PFSK-1 (cell line): Measurements from ENCODE around the gene PTPN21.

Experiments used
- FOXP2 ChIP-seq: optimal IDR thresholded peaks from 2 replicates; pipeline ENCODE3; 2011; ENCODE audit warnings: borderline replicate concordance, control low read depth, inconsistent platforms; ENCODE audit not compliant: insufficient read depth; ENCODE audit errors: extremely low read length, extremely low read depth
- POLR2AphosphoS5 ChIP-seq: IDR thresholded peaks from 2 replicates; pipeline ENCODE4 v1.6.1; 2012; ENCODE audit warnings: low read depth, mild to moderate bottlenecking, control low read depth, low read length, moderate library complexity
- REST ChIP-seq, 2 experiments: IDR thresholded peaks; 2 replicates each; pipeline versions ENCODE4 v1.6.1 to v1.8.0; 2011 to 2012; ENCODE audit warnings: low read depth in 2 of 2, low read length in 2 of 2, control low read depth in 1 of 2, inconsistent platforms in 1 of 2, mild to moderate bottlenecking in 1 of 2, moderate library complexity in 1 of 2; ENCODE audit not compliant: insufficient read depth in 1 of 2
- SIN3A ChIP-seq: IDR thresholded peaks from 2 replicates; pipeline ENCODE4 v1.6.1; 2012; ENCODE audit warnings: mild to moderate bottlenecking, low read length, moderate library complexity, borderline replicate concordance; ENCODE audit not compliant: insufficient read depth
- TAF1 ChIP-seq: IDR thresholded peaks from 2 replicates; pipeline ENCODE4 v1.6.1; 2012; ENCODE audit warnings: low read length, control low read depth, borderline replicate concordance; ENCODE audit not compliant: insufficient read depth

The PTPN21 gene

DNA sequence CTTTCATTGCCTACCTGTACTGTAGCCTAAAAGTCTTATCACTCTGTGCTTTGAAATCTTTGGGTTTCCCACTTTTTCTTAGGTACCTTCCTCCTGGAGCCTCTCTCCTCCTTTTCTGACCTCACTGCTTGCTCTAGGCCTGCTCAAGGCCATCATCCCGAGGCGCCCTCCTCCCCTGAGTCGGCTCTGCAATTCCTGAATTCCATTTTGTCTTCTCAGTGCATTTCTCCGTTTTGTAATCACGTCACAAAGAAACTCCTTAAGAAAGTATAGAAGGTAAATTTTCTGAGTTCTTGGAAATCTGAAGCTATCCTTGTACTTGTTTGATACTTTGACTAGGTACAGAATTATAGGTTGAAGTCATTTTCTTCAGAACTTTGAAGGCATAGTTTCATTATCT lies 33.3 kb upstream of the PTPN21 start:
- TF ChIP-seq POLR2AphosphoS5 (no peak), SIN3A (no peak), REST (IDR thresholded peaks at IDR 0.05; ENCODE audit: insufficient read depth in 1 of 2, low read depth in 2 of 2, low read length in 2 of 2) (no peak), TAF1 (no peak), FOXP2 (no peak)

DNA sequence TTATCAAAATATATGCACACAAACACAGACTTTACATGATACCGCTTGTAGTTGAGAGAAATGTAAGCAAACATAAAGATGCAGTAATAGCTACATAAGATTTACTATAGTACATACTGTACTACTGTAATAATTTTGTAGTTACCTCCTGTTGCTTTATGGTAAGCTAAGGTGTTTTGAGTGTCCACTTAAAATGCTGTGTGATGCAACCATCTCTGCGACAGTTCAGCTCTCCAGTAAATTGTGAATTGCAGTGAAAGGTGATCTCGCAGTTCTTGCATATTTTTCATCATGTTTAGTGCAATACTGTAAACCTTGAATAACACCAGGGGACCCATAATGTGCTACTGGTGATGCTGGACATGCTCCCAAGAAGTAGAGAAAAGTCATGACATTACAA lies 29.6 kb upstream of the PTPN21 start:
- TF ChIP-seq TAF1 (no peak), SIN3A (no peak), REST (IDR thresholded peaks at IDR 0.05; ENCODE audit: insufficient read depth in 1 of 2, low read depth in 2 of 2, low read length in 2 of 2) (no peak), POLR2AphosphoS5 (no peak), FOXP2 (no peak)

- no peak for TF ChIP-seq FOXP2
- TF ChIP-seq POLR2AphosphoS5: no peak
- no peak for TF ChIP-seq TAF1
- no peak for TF ChIP-seq REST (IDR thresholded peaks at IDR 0.05; ENCODE audit: insufficient read depth in 1 of 2, low read depth in 2 of 2, low read length in 2 of 2)
- TF ChIP-seq SIN3A: no peak
Observed at GRCh38 chr14:88576222-88576621, 21.4 kb upstream of the PTPN21 start.

DNA sequence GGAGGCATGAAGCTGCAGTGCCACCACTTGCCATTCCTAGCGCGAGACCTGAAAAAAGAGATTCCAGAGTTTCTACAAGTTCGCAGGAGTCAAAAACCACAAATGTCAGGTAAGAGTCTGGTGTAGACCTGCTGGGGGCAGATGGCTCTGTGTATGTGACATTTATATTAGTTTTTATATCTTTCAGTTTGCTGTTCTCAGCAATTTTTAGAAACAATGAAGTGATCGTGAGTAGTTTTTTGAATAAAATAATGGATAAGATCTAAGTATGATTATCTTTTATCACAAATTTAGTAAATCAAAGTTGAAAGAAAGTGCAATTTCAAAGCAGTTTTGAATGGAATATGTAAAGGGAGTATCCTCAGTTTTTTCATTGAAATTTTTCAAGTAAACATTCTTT lies 17.3 kb upstream of the PTPN21 start:
- TF ChIP-seq FOXP2: no peak
- no peak for TF ChIP-seq TAF1
- TF ChIP-seq REST (IDR thresholded peaks at IDR 0.05; ENCODE audit: insufficient read depth in 1 of 2, low read depth in 2 of 2, low read length in 2 of 2): no peak
- TF ChIP-seq SIN3A: no peak
- no peak for TF ChIP-seq POLR2AphosphoS5

DNA sequence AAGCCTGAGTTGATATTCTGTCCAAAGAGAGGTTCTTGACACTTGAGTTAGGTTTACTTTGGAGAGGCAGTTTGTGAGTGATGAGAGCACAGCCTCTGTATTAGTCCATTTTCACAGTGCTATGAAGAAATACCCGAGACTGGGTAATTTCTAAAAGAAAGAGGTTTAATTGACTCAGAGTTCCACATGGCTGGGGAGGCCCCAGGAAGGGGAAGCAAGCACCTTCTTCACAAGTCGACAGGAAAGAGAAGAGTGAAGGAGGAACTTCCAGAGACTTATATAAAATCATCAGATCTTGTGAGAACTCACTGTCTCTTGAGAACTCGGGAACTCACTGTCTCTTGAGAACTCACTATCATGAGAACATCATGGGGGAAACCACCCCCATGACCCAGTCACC lies 13.4 kb upstream of the PTPN21 start:
- TF ChIP-seq SIN3A: no peak
- no peak for TF ChIP-seq POLR2AphosphoS5
- no peak for TF ChIP-seq FOXP2
- TF ChIP-seq REST (IDR thresholded peaks at IDR 0.05; ENCODE audit: insufficient read depth in 1 of 2, low read depth in 2 of 2, low read length in 2 of 2): no peak
- TF ChIP-seq TAF1: no peak
